DND-41 (cell line): ENCODE results near the gene REN.

Source experiments
- CTCF ChIP-seq: IDR thresholded peaks from 2 replicates; pipeline ENCODE4 v1.5.1; 2012; ENCODE audit warnings: borderline replicate concordance, low read length, moderate library complexity, mild to moderate bottlenecking; ENCODE audit not compliant: poor library complexity, severe bottlenecking; ENCODE audit errors: extremely low read depth
- EZH2 ChIP-seq: IDR thresholded peaks from 3 replicates; pipeline ENCODE4 v1.6.1; 2012; ENCODE audit warnings: borderline replicate concordance, low read depth, mild to moderate bottlenecking, moderate library complexity, low read length, inconsistent platforms; ENCODE audit not compliant: severe bottlenecking

GRCh38 chr1:204134103-204134502, 32.0 kb downstream of the REN start:
- TF ChIP-seq CTCF: no peak
- no peak for TF ChIP-seq EZH2
